B cell (primary cell): ENCODE data around the gene SMAD2. TPM values are rescaled to one million over a fixed set of nuclear protein-coding genes. Genes with fewer than 3 reads are reported as not detected.

Experiments used
- ATAC-seq: fragments of 200-7000 bp; cut with Tn5 transposase; one replicate; pipeline ENCODE4 v1.10.0; 2021; ENCODE audit warnings: low read depth, mild to moderate bottlenecking, moderate number of reproducible peaks, moderate library complexity
- CTCF ChIA-PET: fragments of 350-600 bp; sonication (Branson Sonifier 250); formaldehyde crosslinking; loops from one replicate; lab custom pipeline; 2021; ENCODE audit warnings: antibody characterized with exemption, inconsistent platforms; lab: Charles Lee
- POLR2A ChIA-PET: fragments of 350-600 bp; sonication (Branson Sonifier 250); formaldehyde crosslinking; loops from one replicate; lab custom pipeline; 2021; ENCODE audit warnings: antibody characterized with exemption; lab: Charles Lee
- DNase-seq: peaks from one replicate; pipeline ENCODE4 v3.0.0; 2013
- H2AFZ ChIP-seq: 2 replicates; pipeline ENCODE4 v1.6.1; 2012; ENCODE audit warnings: mild to moderate bottlenecking, low read depth, low read length; ENCODE audit not compliant: insufficient read depth, poor library complexity, severe bottlenecking
- H3K27ac ChIP-seq, 2 donors: 1 replicate in 1 of 2; 2 replicates in 1 of 2; pipeline ENCODE4 v1.5.1; 2012 to 2013; ENCODE audit warnings: low read length in 2 of 2, mild to moderate bottlenecking in 2 of 2, moderate library complexity in 1 of 2
- H3K27me3 ChIP-seq, 4 experiments: fragments of 200-600 bp in 1 of 4; sonication (generic) in 1 of 4; replicated peaks in 1 of 4; 1 replicate in 2 of 4; 2 replicates in 2 of 4; pipeline versions ENCODE4 v1.6.1 to v1.7.0; 2013 to 2016; ENCODE audit warnings: low read length in 3 of 4, mild to moderate bottlenecking in 2 of 4, mixed read lengths in 1 of 4, moderate library complexity in 1 of 4; ENCODE audit not compliant: insufficient read depth in 4 of 4, control insufficient read depth in 3 of 4; ENCODE audit errors: control extremely low read depth in 1 of 4
- H3K36me3 ChIP-seq, 2 experiments: replicated peaks in 1 of 2; 1 replicate in 1 of 2; 2 replicates in 1 of 2; pipeline versions ENCODE4 v1.6.1 to v1.7.1; 2013; ENCODE audit warnings: low read length in 1 of 2; ENCODE audit not compliant: insufficient read depth in 2 of 2, control insufficient read depth in 1 of 2; ENCODE audit errors: control extremely low read depth in 1 of 2, extremely low read depth in 1 of 2
- H3K4me1 ChIP-seq, 2 donors: fragments of 200-600 bp in 1 of 2; sonication (generic) in 1 of 2; 1 replicate in 1 of 2; 2 replicates in 1 of 2; pipeline versions ENCODE4 v1.5.1 to v1.6.1; 2013 to 2017; ENCODE audit warnings: low read length in 2 of 2; ENCODE audit not compliant: control insufficient read depth in 2 of 2, insufficient read depth in 2 of 2
- H3K4me2 ChIP-seq: replicated peaks from 2 replicates; pipeline ENCODE3; 2012; ENCODE audit warnings: mild to moderate bottlenecking, low read depth, low read length; ENCODE audit not compliant: poor library complexity, severe bottlenecking
- H3K4me3 ChIP-seq, 5 experiments: fragments of 200-600 bp in 1 of 5; sonication (generic) in 1 of 5; 1 replicate in 3 of 5; 2 replicates in 2 of 5; pipeline versions ENCODE4 v1.5.1 to v1.7.0; 2011 to 2016; ENCODE audit warnings: low read length in 4 of 5, mild to moderate bottlenecking in 4 of 5, low read depth in 2 of 5, control low read depth in 1 of 5, moderate library complexity in 1 of 5; ENCODE audit not compliant: insufficient read depth in 1 of 5; ENCODE audit errors: control extremely low read depth in 1 of 5, extremely low read depth in 1 of 5
- H3K79me2 ChIP-seq: fragments of 200-600 bp; sonication (generic); one replicate; pipeline ENCODE4 v1.6.0; 2016; ENCODE audit warnings: low read length; ENCODE audit not compliant: control insufficient read depth, insufficient read depth
- H3K9ac ChIP-seq: fragments of 200-600 bp; sonication (generic); 2 replicates; pipeline ENCODE4 v1.6.1; 2017; ENCODE audit warnings: mild to moderate bottlenecking, low read length, moderate library complexity
- H3K9me3 ChIP-seq, 3 donors: one replicate each; pipeline versions ENCODE4 v1.6.1 to v1.7.1; 2013; ENCODE audit warnings: low read length in 2 of 3; ENCODE audit not compliant: control insufficient read depth in 2 of 3, insufficient read depth in 1 of 3; ENCODE audit errors: control extremely low read depth in 1 of 3
- H4K20me1 ChIP-seq: 2 replicates; pipeline ENCODE4 v1.6.0; 2012; ENCODE audit warnings: mild to moderate bottlenecking, low read length; ENCODE audit not compliant: insufficient read depth, control insufficient read depth, poor library complexity, severe bottlenecking
- H3K27ac Mint-ChIP-seq: one replicate; pipeline ENCODE4 v1.8.0; 2021; ENCODE audit warnings: mixed read lengths
- H3K27me3 Mint-ChIP-seq: one replicate; pipeline ENCODE4 v1.8.0; 2021; ENCODE audit warnings: mixed read lengths
- H3K4me1 Mint-ChIP-seq: one replicate; pipeline ENCODE4 v1.8.0; 2021; ENCODE audit warnings: mixed read lengths
- H3K4me3 Mint-ChIP-seq: one replicate; pipeline ENCODE4 v1.8.0; 2021; ENCODE audit warnings: mixed read lengths
- H3K9me3 Mint-ChIP-seq: one replicate; pipeline ENCODE4 v1.8.0; 2022; ENCODE audit warnings: mixed read lengths; ENCODE audit not compliant: insufficient read depth
- EZH2 ChIP-seq: IDR thresholded peaks from 2 replicates; pipeline ENCODE4 v1.6.1; 2012; ENCODE audit warnings: borderline replicate concordance, low read depth, mild to moderate bottlenecking, moderate library complexity, low read length; ENCODE audit not compliant: insufficient read depth, poor library complexity, severe bottlenecking
- WGBS: methylation state at CpG from one replicate; pipeline ENCODE4 v1.1.5; 2013; ENCODE audit warnings: missing lambda C conversion rate; ENCODE audit not compliant: insufficient coverage; 5-methylcytosine and 5-hydroxymethylcytosine counted together
- intact Hi-C: fragments of 100-400 bp; cut with micrococcal nuclease; formaldehyde crosslinking; loops from one replicate; pipeline ENCODE4 v1.10.0; 2022
- polyA plus RNA-seq: library from polyadenylated mRNA; depleted of rRNA; stranded (reverse); fragments of >200 nt; gene quantifications from 2 replicates; pipeline ENCODE4 v1.2.3, GENCODE V29; 2012
- total RNA-seq, 2 donors: library from RNA; stranded (reverse); fragments of 120-200 nt in 1 of 2; gene quantifications; 1 replicate in 1 of 2; 2 replicates in 1 of 2; pipeline versions ENCODE4 v1.2.3 to v1.2.4, GENCODE V29; 2013 to 2022
- TF ChIP-seq, protein P1 (sequence below): fragments of 200-600 bp; IDR thresholded peaks from one replicate; pipeline ENCODE4 v1.8.0; 2022; ENCODE audit warnings: antibody characterized with exemption, mild to moderate bottlenecking

The SMAD2 gene
- total and polyA plus RNA-seq, 2 donors (not counting 1 experiment from before 2014, with no cell fraction given) = 23.4 to 139 TPM

DNA sequence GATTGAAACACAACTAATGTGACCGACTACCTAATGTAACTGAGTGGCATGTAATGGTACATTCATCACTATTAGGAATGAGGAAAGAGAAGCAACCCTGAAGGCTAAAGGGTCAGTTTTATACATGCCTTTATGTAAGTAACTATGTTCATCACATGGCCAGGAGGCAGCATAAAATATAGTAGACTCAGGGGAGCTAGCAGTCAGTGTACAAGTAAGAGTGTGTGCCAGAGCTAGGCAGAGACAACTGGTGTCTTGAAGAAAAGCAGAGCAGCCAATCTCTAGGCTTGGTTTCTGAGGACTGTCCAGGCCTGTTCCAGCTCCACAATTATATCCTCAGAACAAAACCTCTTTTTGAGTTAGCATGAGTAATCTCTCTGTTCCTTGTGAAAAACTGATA lies 18.1 kb downstream of the SMAD2 start:
- Mint-ChIP-seq H3K4me1 (peaks cover 17% of the 10 kb centered on the region), H3K4me3 (no peak overlapping the region), H3K9me3 (no peaks in the 10 kb centered on the region), H3K27me3 (no peaks in the 10 kb centered on the region), H3K27ac (no peak overlapping the region)
- Histone ChIP-seq H4K20me1 (peaks cover 87% of the 10 kb centered on the region), H3K4me3 (no peak overlapping the region), H2AFZ (no peak overlapping the region), H3K9ac (no peak overlapping the region), H3K27me3 (no peaks in the 10 kb centered on the region), H3K4me2 (no peak overlapping the region), H3K36me3 (peaks cover 0 to under 1% of the 10 kb centered on the region in 2 experiments), H3K27ac (no peak overlapping the region), H3K4me1 (no peaks in the 10 kb centered on the region), H3K9me3 (peaks cover 0 to 4% (median 0%) of the 10 kb centered on the region in 3 donors), H3K79me2 (peaks cover 86% of the 10 kb centered on the region)
- TF ChIP-seq, protein P1, sequence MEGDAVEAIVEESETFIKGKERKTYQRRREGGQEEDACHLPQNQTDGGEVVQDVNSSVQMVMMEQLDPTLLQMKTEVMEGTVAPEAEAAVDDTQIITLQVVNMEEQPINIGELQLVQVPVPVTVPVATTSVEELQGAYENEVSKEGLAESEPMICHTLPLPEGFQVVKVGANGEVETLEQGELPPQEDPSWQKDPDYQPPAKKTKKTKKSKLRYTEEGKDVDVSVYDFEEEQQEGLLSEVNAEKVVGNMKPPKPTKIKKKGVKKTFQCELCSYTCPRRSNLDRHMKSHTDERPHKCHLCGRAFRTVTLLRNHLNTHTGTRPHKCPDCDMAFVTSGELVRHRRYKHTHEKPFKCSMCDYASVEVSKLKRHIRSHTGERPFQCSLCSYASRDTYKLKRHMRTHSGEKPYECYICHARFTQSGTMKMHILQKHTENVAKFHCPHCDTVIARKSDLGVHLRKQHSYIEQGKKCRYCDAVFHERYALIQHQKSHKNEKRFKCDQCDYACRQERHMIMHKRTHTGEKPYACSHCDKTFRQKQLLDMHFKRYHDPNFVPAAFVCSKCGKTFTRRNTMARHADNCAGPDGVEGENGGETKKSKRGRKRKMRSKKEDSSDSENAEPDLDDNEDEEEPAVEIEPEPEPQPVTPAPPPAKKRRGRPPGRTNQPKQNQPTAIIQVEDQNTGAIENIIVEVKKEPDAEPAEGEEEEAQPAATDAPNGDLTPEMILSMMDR = no peak
- no peak for TF ChIP-seq EZH2
- intact Hi-C loops = loop anchor here (10.0 kb wide), 1 partner anchor 48 kb away; no protein-coding TSS in a partner anchor
- ATAC-seq (no peak), DNase-seq (no peak)
- no CpG with 5 or more reads among the region's 1 CpG for WGBS
- CTCF ChIA-PET = no interaction called here
- POLR2A ChIA-PET = no interaction called here

DNA sequence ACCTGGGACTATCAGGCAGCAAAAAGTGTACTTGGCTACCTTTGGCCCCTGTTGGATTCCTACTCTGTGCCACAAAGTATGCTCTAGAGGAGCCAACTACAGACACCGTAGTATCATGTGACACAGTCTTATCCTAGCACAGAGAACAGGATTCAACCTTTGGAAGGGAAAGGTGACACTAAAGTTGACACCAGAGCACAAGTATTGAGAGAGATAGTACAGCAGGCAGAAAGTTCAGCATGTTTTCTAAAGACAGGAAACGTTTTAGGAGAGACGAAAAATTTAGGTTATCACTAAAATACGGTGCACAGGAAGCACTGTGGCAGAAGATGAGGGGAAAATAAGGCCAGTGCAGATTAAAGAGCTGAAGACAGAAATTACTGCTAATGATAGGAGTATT lies 18.6 kb downstream of the SMAD2 start:
- H3K36me3 ChIP-seq = peaks cover 0 to 5% of the 10 kb centered on the region in 2 experiments
- H3K9ac ChIP-seq = no peak overlapping the region
- no peak overlapping the region for H2AFZ ChIP-seq
- no peak for ATAC-seq
- no peak overlapping the region for H3K4me3 ChIP-seq
- H3K4me1 ChIP-seq = no peaks in the 10 kb centered on the region
- Mint-ChIP-seq H3K4me3 (no peak overlapping the region), H3K9me3 (peaks cover 2% of the 10 kb centered on the region), H3K27ac (no peak overlapping the region), H3K27me3 (peaks cover under 1% of the 10 kb centered on the region), H3K4me1 (peaks cover 17% of the 10 kb centered on the region)
- H3K9me3 ChIP-seq = peaks cover 0 to 4% (median 1%) of the 10 kb centered on the region in 3 donors
- CTCF ChIA-PET = no interaction called here
- no peak for DNase-seq
- peaks cover 0 to under 1% (median 0%) of the 10 kb centered on the region in 4 experiments for H3K27me3 ChIP-seq
- H4K20me1 ChIP-seq = peaks cover 86% of the 10 kb centered on the region
- TF ChIP-seq EZH2 = no peak
- TF ChIP-seq, protein P1 = no peak
- WGBS = 60% methylated on average over 4 of the region's 4 CpGs
- intact Hi-C loops = loop anchor here (10.0 kb wide), 1 partner anchor 47 kb away; no protein-coding TSS in a partner anchor
- H3K27ac ChIP-seq = no peak overlapping the region
- H3K4me2 ChIP-seq = no peak overlapping the region
- H3K79me2 ChIP-seq = peaks cover 86% of the 10 kb centered on the region
- POLR2A ChIA-PET = no interaction called here
